Pancreas (tissue), 10 donors: Measurements from ENCODE around the gene DDX39A. TPM values are rescaled to one million over a fixed set of nuclear protein-coding genes. Genes with fewer than 3 reads are reported as not detected.

Experiments
- ATAC-seq, 4 donors: fragments of 200-7000 bp; cut with Tn5 transposase; one replicate each; pipeline versions ENCODE4 v1.8.0 to v1.9.1; 2020; ENCODE audit warnings: mild to moderate bottlenecking in 4 of 4, moderate library complexity in 4 of 4
- DNase-seq, 6 donors: peaks; one replicate each; pipeline ENCODE4 v3.0.0-alpha.2; 2020
- FAIRE-seq: peaks from 2 replicates; lab custom pipeline; 2012; peaks lifted over from hg19 to GRCh38; lab: Jason Lieb, UNC
- H3K27ac ChIP-seq, 4 donors: fragments of 200-600 bp; sonication (generic); 1 replicate in 3 of 4; 2 replicates in 1 of 4; pipeline versions ENCODE4 v1.5.0 to v1.8.0; 2020
- H3K27me3 ChIP-seq, 4 donors: fragments of 200-600 bp; one replicate each; pipeline ENCODE4 v1.8.0; 2021
- H3K36me3 ChIP-seq, 3 donors: fragments of 200-600 bp; sonication (generic) in 1 of 3; one replicate each; pipeline versions ENCODE4 v1.5.0 to v1.8.0; 2020 to 2021
- H3K4me1 ChIP-seq, 3 donors: fragments of 200-600 bp; one replicate each; pipeline ENCODE4 v1.8.0; 2021
- H3K4me3 ChIP-seq, 4 donors: fragments of 200-600 bp; sonication (generic) in 2 of 4; one replicate each; pipeline versions ENCODE4 v1.5.0 to v1.8.0; 2020 to 2021
- H3K9me3 ChIP-seq, 4 donors: fragments of 200-600 bp; one replicate each; pipeline ENCODE4 v1.8.0; 2021
- CTCF ChIP-seq, 4 donors: fragments of 200-600 bp; sonication (generic) in 3 of 4; IDR thresholded peaks; one replicate each; pipeline versions ENCODE4 v1.5.0 to v1.8.0; 2021; ENCODE audit warnings: antibody characterized with exemption in 4 of 4
- WGBS, 2 donors: extraction: QIAGEN DNeasy Blood & Tissue Kit; methylation state at CpG; one replicate each; pipeline ENCODE4 v1.1.7; 2013; 5-methylcytosine and 5-hydroxymethylcytosine counted together
- intact Hi-C, 3 donors: fragments of 100-400 bp; cut with DNase I; formaldehyde crosslinking; loops; one replicate each; pipeline versions ENCODE4 v1.11.1 to v1.14.2; 2022
- polyA plus RNA-seq, 2 donors: library from polyadenylated mRNA; stranded (reverse); fragments of 200-250 nt; gene quantifications; one replicate each; pipeline ENCODE4 v1.2.3, GENCODE V29; 2013
- total RNA-seq, 6 donors: library from RNA; stranded (reverse); fragmentation: NEBNext Ultra II Directional in 4 of 6; extraction: Animal tissue kit (Norgen Biotek cat#: 25700) in 4 of 6; gene quantifications; one replicate each; pipeline versions ENCODE4 v1.2.1 to v1.2.4, GENCODE V29; 2021 to 2023
- donor health status: healthy with polysubstance abuse.
- donor health status: DM: no; HTN: no; CAD: no; lungs with moderate emphysema.
- donor health status: DM: no; HTN: no; CAD: no.
- donor health status: control.
- donor health status: control.
- donor health status: Bipolar disorder and iron deficiency.
- donor health status: DM: yes; HTN: yes; CAD: no.
- donor health status: DM: no; HTN: no; CAD: no.
- donor health status: DM: no; HTN: no; CAD: no.
- donor health status: DM: yes; HTN: yes; CAD: no.

The DDX39A gene
- total and polyA plus RNA-seq, 8 donors, result 9.3 to 86.6 (median 19.6) TPM

GRCh38 chr19:14416817-14417231 is 2.3 kb downstream of the DDX39A start:
- no peaks in the 10 kb centered on the region for H3K27me3 ChIP-seq
- peaks cover 0 to 12% (median 0%) of the 10 kb centered on the region in 3 donors for H3K36me3 ChIP-seq
- 75 to 85% methylated on average over 6 of the region's 6 CpGs for WGBS, 2 donors
- FAIRE-seq (no peak), DNase-seq (no peak), ATAC-seq (no peak)
- intact Hi-C loops, result no loop called here
- no peak for TF ChIP-seq CTCF (IDR thresholded peaks at IDR 0.05)
- H3K9me3 ChIP-seq, result no peaks in the 10 kb centered on the region
- H3K27ac ChIP-seq, result no peak overlapping the region
- H3K4me3 ChIP-seq, result no peak overlapping the region
- H3K4me1 ChIP-seq, result peaks cover 0 to 23% (median 0%) of the 10 kb centered on the region in 3 donors

- ATAC-seq (no peak), DNase-seq (no peak), FAIRE-seq (no peak)
- TF ChIP-seq CTCF (IDR thresholded peaks at IDR 0.05), result no peak
- no peaks in the 10 kb centered on the region for H3K27me3 ChIP-seq
- no peak overlapping the region for H3K27ac ChIP-seq
- intact Hi-C loops, result no loop called here
- no peak overlapping the region for H3K4me3 ChIP-seq
- H3K9me3 ChIP-seq, result no peaks in the 10 kb centered on the region
- 96% methylated on average over 8 of the region's 8 CpGs for WGBS, 2 donors
- H3K4me1 ChIP-seq, result peaks cover 0 to 23% (median 0%) of the 10 kb centered on the region in 3 donors
- peaks cover 0 to 24% (median 14%) of the 10 kb centered on the region in 3 donors for H3K36me3 ChIP-seq
Measured at GRCh38 chr19:14414926-14415690, 4.0 kb downstream of the DDX39A start.

- 79 to 87% methylated on average over 3 of the region's 3 CpGs for WGBS, 2 donors
Measured at GRCh38 chr19:14413693-14414181, 5.4 kb downstream of the DDX39A start.

GRCh38 chr19:14412996-14413692 is 6.0 kb downstream of the DDX39A start:
- H3K4me3 ChIP-seq, result no peak overlapping the region
- intact Hi-C loops, result no loop called here
- TF ChIP-seq CTCF (IDR thresholded peaks at IDR 0.05), result no peak
- FAIRE-seq (no peak), ATAC-seq (no peak), DNase-seq (no peak)
- peaks cover 6 to 44% (median 31%) of the 10 kb centered on the region in 3 donors for H3K36me3 ChIP-seq
- H3K4me1 ChIP-seq, result peaks cover 0 to 16% (median 0%) of the 10 kb centered on the region in 3 donors
- H3K27ac ChIP-seq, result no peak overlapping the region
- H3K9me3 ChIP-seq, result no peaks in the 10 kb centered on the region
- WGBS, 2 donors, result 86 to 88% methylated on average over 15 of the region's 15 CpGs
- no peaks in the 10 kb centered on the region for H3K27me3 ChIP-seq

More at GRCh38 chr19:14413693-14414181, 5.4 kb downstream of the DDX39A start:
- intact Hi-C loops, result no loop called here
- FAIRE-seq, result no peak
- no peak for DNase-seq
- no peak for TF ChIP-seq CTCF (IDR thresholded peaks at IDR 0.05)
- Histone ChIP-seq H3K27ac (no peak overlapping the region), H3K4me3 (no peak overlapping the region), H3K36me3 (peaks cover 5 to 38% (median 26%) of the 10 kb centered on the region in 3 donors), H3K4me1 (peaks cover 0 to 20% (median 0%) of the 10 kb centered on the region in 3 donors), H3K9me3 (no peaks in the 10 kb centered on the region), H3K27me3 (no peaks in the 10 kb centered on the region)
- no peak for ATAC-seq
